ENCODE results near the gene TMEM231.
"Not testable (repeated sequence)": the region's sequence is repeated elsewhere in the genome, so short reads cannot be mapped to it uniquely, and the experiment has no call there.

Gene TMEM231

GRCh38 chr16:75541236-75541635, 14.8 kb downstream of the TMEM231 start:
- in situ Hi-C loops (cut with MboI; ENCODE audit: low sequenced_read_pairs, unreplicated experiment): no loop called here
- no peak for DNase-seq (ENCODE audit: low spot score)
- TF ChIP-seq CTCF (IDR thresholded peaks at IDR 0.05; ENCODE audit: borderline replicate concordance, control extremely low read depth, extremely low read depth, insufficient read depth, missing control alignments): no peak

- in situ Hi-C loops (cut with MboI; ENCODE audit: low sequenced_read_pairs, unreplicated experiment); DNase-seq (ENCODE audit: low spot score): not testable (repeated sequence)
Observed at GRCh38 chr16:75538882-75539565, 17.0 kb downstream of the TMEM231 start.

- DNase-seq (ENCODE audit: low spot score): no peak
- TF ChIP-seq CTCF (IDR thresholded peaks at IDR 0.05; ENCODE audit: borderline replicate concordance, control extremely low read depth, extremely low read depth, insufficient read depth, missing control alignments): no peak
- in situ Hi-C loops (cut with MboI; ENCODE audit: low sequenced_read_pairs, unreplicated experiment): no loop called here
Observed at GRCh38 chr16:75537776-75538175, 18.3 kb downstream of the TMEM231 start.

GRCh38 chr16:75535901-75536300, 20.2 kb downstream of the TMEM231 start, which contains the start of gene CHST5:
CHST5 (minus strand) TSS chr16:75536108; CDS start chr16:75530384, 5,724 bp downstream.
- no peak for DNase-seq (ENCODE audit: low spot score)
- TF ChIP-seq CTCF (IDR thresholded peaks at IDR 0.05; ENCODE audit: borderline replicate concordance, control extremely low read depth, extremely low read depth, insufficient read depth, missing control alignments): no peak
- in situ Hi-C loops (cut with MboI; ENCODE audit: low sequenced_read_pairs, unreplicated experiment): no loop called here

- no peak for DNase-seq (ENCODE audit: low spot score)
- no peak for TF ChIP-seq CTCF (IDR thresholded peaks at IDR 0.05; ENCODE audit: borderline replicate concordance, control extremely low read depth, extremely low read depth, insufficient read depth, missing control alignments)
Observed at GRCh38 chr16:75535211-75535843, 20.7 kb downstream of the TMEM231 start.

GRCh38 chr16:75534560-75535205, 21.4 kb downstream of the TMEM231 start:
- no peak for TF ChIP-seq CTCF (IDR thresholded peaks at IDR 0.05; ENCODE audit: borderline replicate concordance, control extremely low read depth, extremely low read depth, insufficient read depth, missing control alignments)
- DNase-seq (ENCODE audit: low spot score): no peak
- in situ Hi-C loops (cut with MboI; ENCODE audit: low sequenced_read_pairs, unreplicated experiment): no loop called here

More at GRCh38 chr16:75535211-75535843, 20.7 kb downstream of the TMEM231 start:
- in situ Hi-C loops (cut with MboI; ENCODE audit: low sequenced_read_pairs, unreplicated experiment): no loop called here

GRCh38 chr16:75532791-75533190, 23.3 kb downstream of the TMEM231 start:
- no peak for TF ChIP-seq CTCF (IDR thresholded peaks at IDR 0.05; ENCODE audit: borderline replicate concordance, control extremely low read depth, extremely low read depth, insufficient read depth, missing control alignments)
- DNase-seq (ENCODE audit: low spot score): no peak
- in situ Hi-C loops (cut with MboI; ENCODE audit: low sequenced_read_pairs, unreplicated experiment): no loop called here
